ENCODE results near the gene PDXK.

The PDXK gene

DNA sequence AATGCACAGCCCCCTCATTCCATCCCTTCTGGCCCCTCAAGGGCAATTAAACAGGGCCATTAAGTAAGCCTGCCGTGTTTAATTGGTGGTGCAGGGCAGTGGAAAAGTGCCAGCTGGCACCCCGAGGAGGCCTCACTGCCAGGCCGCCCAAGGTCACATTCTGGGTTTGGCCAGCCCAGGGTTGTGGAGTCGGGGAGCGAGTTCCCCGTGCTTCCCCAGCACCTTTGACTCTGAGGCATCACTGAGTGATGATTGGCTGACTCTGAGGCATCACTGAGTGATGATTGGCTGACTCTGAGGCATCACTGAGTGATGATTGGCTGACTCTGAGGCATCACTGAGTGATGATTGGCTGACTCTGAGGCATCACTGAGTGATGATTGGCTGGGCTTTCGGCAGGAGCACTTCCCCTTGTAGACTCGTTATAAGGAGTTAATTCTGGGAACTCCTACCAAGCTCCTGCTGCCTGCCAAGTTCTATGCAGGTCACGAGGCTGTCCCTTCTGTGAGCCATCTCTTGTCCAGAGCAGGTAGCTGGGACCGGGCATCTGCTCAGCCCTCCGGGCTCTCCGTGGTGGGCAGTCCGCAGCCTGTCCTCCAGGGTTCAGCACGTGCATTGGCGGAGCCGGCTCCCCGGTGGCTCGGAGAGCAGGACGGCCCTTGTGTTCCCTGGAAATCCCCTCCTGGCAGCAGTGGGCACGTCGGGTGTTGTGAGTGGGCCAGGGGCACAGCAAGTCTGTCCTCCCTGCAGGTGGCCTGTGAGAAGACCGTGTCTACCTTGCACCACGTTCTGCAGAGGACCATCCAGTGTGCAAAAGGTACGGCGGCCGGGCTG lies 36.2 kb downstream of the PDXK start:
- no peak overlapping the region for H3K4me3 ChIP-seq (ENCODE audit: low read length)
- TF ChIP-seq, protein P1, sequence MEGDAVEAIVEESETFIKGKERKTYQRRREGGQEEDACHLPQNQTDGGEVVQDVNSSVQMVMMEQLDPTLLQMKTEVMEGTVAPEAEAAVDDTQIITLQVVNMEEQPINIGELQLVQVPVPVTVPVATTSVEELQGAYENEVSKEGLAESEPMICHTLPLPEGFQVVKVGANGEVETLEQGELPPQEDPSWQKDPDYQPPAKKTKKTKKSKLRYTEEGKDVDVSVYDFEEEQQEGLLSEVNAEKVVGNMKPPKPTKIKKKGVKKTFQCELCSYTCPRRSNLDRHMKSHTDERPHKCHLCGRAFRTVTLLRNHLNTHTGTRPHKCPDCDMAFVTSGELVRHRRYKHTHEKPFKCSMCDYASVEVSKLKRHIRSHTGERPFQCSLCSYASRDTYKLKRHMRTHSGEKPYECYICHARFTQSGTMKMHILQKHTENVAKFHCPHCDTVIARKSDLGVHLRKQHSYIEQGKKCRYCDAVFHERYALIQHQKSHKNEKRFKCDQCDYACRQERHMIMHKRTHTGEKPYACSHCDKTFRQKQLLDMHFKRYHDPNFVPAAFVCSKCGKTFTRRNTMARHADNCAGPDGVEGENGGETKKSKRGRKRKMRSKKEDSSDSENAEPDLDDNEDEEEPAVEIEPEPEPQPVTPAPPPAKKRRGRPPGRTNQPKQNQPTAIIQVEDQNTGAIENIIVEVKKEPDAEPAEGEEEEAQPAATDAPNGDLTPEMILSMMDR (conservative IDR thresholded peaks at IDR 0.05; ENCODE audit: low read depth, low read length), result no peak
- no peak for DNase-seq (ENCODE audit: low read depth)

DNA sequence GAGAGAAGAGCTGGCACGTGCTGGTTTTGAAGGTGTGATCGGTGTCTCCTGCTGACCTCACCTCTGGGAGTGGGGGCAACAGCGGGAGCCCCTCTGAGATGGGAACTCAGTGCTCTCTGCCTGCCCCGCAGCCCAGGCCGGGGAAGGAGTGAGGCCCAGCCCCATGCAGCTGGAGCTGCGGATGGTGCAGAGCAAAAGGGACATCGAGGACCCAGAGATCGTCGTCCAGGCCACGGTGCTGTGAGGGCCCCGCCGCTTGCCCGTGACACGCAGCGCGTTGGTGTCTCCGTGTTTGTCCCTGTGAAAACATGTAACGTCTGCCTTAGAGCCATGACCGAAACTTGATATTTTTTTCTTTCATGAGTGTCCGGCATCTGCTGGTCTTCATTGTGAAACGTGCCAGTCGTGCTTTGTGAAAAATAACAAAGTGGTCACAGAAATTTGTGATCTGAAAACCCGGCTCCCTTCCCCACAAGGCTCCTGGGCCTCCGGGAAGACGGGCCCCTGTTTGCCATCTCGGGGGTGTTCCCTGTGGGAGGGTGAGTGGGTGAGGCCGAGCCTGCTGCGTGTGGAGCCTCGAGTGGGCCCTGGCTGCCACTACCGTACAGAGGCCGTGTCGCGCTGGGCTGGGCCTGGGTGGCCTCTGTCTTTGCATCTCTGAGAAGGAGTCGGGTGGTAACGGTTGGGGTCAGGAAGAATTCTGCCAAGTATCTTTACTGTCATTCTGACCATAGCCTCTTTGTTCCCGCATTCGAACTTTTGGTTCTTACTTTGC lies 37.1 kb downstream of the PDXK start:
- no peak for DNase-seq (ENCODE audit: low read depth)
- no peak overlapping the region for H3K4me3 ChIP-seq (ENCODE audit: low read length)
- TF ChIP-seq, protein P1 (conservative IDR thresholded peaks at IDR 0.05; ENCODE audit: low read depth, low read length), result no peak

DNA sequence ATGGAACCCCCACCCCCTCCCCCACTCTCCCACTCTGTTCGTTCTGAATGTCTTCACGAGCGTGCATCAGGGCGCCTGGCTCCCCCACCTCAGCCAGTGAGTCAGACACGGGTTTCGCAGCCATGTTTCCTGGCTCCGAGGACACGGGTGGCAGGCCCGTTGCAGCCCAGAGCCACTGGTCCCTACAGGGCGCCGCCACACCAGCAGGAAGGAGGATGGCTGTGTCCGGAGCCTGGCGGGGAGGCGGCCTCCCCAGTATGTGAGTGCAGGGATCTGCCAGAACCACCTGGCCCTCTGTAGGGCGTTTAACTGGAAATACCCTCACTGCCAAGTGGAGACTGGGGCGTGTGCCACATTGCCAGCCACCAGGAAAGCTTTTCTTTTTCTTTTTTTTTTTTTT lies 38.7 kb downstream of the PDXK start:
- H3K4me3 ChIP-seq (ENCODE audit: low read length), result no peak overlapping the region
- DNase-seq (ENCODE audit: low read depth), result no peak
- TF ChIP-seq, protein P1 (conservative IDR thresholded peaks at IDR 0.05; ENCODE audit: low read depth, low read length), result no peak

DNA sequence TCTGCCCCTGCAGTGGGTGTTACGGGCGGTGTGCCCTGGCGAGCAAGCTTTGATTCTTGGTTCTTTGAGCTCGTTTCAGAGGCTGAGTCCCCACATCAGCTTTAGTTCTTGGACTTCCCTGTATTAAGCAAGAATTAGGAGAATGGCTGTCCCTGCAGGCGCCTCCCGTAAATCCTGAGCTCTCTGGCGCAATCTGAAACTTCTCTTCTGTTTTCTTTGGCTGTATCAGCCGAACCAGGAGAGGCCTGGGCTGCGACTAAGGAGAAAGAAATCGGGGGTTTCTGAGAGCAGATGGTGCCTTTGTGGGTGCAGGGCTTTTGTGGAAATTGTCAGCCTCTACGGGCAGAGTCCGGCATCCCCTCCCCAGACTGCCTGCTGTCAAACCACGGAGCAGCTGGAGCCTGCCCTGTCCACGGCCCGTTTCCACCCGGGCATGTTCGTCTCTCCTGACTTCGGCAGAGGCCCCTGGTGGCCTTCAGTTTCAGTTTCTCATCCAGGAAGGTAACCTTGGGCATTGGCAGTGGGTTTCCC lies 39.2 kb downstream of the PDXK start:
- TF ChIP-seq, protein P1 (conservative IDR thresholded peaks at IDR 0.05; ENCODE audit: low read depth, low read length), result no peak
- no peak overlapping the region for H3K4me3 ChIP-seq (ENCODE audit: low read length)
- no peak for DNase-seq (ENCODE audit: low read depth)

DNA sequence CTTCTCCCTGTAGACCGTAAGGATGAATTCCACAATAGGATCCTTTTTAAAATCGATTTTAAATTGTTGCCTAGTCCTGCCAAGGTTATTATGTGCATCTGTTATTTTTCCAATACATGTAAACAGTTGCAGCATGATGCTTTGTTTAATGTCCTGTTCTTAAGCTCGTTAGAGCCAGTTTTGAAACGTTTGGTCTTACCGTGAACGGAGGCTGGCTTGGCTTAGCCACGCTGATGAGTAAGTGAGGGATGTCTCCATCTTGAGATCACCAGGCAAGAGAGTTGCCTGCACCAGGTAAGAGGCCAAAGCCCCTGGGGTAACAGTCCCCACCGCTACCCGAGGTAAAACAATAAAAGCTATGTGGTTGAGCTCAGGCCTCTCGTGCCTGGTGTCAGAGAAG lies 39.9 kb downstream of the PDXK start:
- DNase-seq (ENCODE audit: low read depth), result no peak
- TF ChIP-seq, protein P1 (conservative IDR thresholded peaks at IDR 0.05; ENCODE audit: low read depth, low read length), result no peak
- no peak overlapping the region for H3K4me3 ChIP-seq (ENCODE audit: low read length)

DNA sequence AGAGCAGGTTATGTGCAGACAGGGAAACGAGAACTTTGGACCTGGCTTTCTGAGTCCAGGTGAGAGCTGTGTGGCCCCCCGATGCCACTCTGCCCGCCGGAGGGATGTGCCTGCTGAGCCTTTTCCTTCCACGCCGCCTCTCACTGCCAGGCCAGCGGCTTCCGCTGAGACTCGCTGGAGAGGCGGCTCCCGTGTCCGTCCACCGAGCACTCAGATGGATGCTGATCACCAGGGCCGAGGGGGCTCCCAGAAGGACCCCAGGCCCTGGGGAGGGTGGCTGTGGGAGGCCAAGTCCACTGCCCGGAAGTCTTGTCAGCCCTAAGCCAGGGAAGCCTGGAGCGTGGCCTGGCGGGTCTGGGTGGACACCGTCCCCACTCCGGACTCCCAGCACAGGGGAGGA lies 40.7 kb downstream of the PDXK start:
- no peak for DNase-seq (ENCODE audit: low read depth)
- TF ChIP-seq, protein P1 (conservative IDR thresholded peaks at IDR 0.05; ENCODE audit: low read depth, low read length), result no peak
- H3K4me3 ChIP-seq (ENCODE audit: low read length), result no peak overlapping the region
